HG03571 (cell line): ENCODE results near the gene TMEM245.

Experiments
- ATAC-seq: cut with Tn5 transposase; IDR thresholded peaks from one replicate; pipeline ENCODE4 v1.9.1; 2021; ENCODE audit not compliant: unreplicated experiment

The TMEM245 gene

GRCh38 chr9:109119439-109120203 lies at the start of gene TMEM245:
TSS of gene TMEM245 (minus strand) at chr9:109119947. CDS start at chr9:109119913, 34 bp downstream.
- ATAC-seq: peak; percentile 94

GRCh38 chr9:109168170-109168569 lies 48.4 kb upstream of the TMEM245 start:
- ATAC-seq: no peak

GRCh38 chr9:109167716-109168115 lies 48.0 kb upstream of the TMEM245 start:
- ATAC-seq: no peak

GRCh38 chr9:109166771-109167601 lies 47.2 kb upstream of the TMEM245 start, which contains the start of gene FRRS1L:
TSS of gene FRRS1L (minus strand) at chr9:109167249. CDS start at chr9:109167138, 111 bp downstream.
- ATAC-seq: no peak

- ATAC-seq: no peak
Measured at GRCh38 chr9:109166171-109166770, 46.5 kb upstream of the TMEM245 start.

- peak; percentile 65 for ATAC-seq
Measured at GRCh38 chr9:109164042-109164441, 44.3 kb upstream of the TMEM245 start.

GRCh38 chr9:109163194-109163593 lies 43.4 kb upstream of the TMEM245 start:
- ATAC-seq: no peak

GRCh38 chr9:109162677-109163076 lies 42.9 kb upstream of the TMEM245 start:
- no peak for ATAC-seq

GRCh38 chr9:109161471-109161870 lies 41.7 kb upstream of the TMEM245 start:
- ATAC-seq: no peak

GRCh38 chr9:109159583-109159982 lies 39.8 kb upstream of the TMEM245 start:
- ATAC-seq: no peak

- ATAC-seq: no peak
Measured at GRCh38 chr9:109158651-109159050, 38.9 kb upstream of the TMEM245 start.

GRCh38 chr9:109156708-109157107 lies 37.0 kb upstream of the TMEM245 start:
- ATAC-seq: no peak

- ATAC-seq: no peak
Measured at GRCh38 chr9:109150925-109151545, 31.3 kb upstream of the TMEM245 start.

GRCh38 chr9:109149722-109150121 lies 30.0 kb upstream of the TMEM245 start:
- no peak for ATAC-seq

- no peak for ATAC-seq
Measured at GRCh38 chr9:109149089-109149488, 29.3 kb upstream of the TMEM245 start.

- ATAC-seq: no peak
Measured at GRCh38 chr9:109145051-109145450, 25.3 kb upstream of the TMEM245 start.

- ATAC-seq: peak; percentile 99
Measured at GRCh38 chr9:109143881-109144562, 24.3 kb upstream of the TMEM245 start.

- ATAC-seq: no peak
Measured at GRCh38 chr9:109141375-109141774, 21.6 kb upstream of the TMEM245 start.

GRCh38 chr9:109139851-109140250 lies 20.1 kb upstream of the TMEM245 start:
- no peak for ATAC-seq

- no peak for ATAC-seq
Measured at GRCh38 chr9:109138421-109138820, 18.7 kb upstream of the TMEM245 start.

GRCh38 chr9:109134167-109134578 lies 14.4 kb upstream of the TMEM245 start:
- ATAC-seq: no peak
